Lung microvascular endothelial cell (primary cell): ENCODE results near the gene BEX3. TPM values are rescaled to one million over a fixed set of nuclear protein-coding genes. Genes with fewer than 3 reads are reported as not detected.
A peak's percentile ranks its signal among the peaks of the same experiment; 100 is the strongest.
"Not testable (repeated sequence)": the region's sequence is repeated elsewhere in the genome, so short reads cannot be mapped to it uniquely, and the experiment has no call there.

Experiments
- DNase-seq, 2 donors: peaks; one replicate each; pipeline versions ENCODE4 v3.0.0 to v3.0.0-alpha.2; 2010; ENCODE audit warnings: low read depth in 2 of 2
- total RNA-seq: library from RNA; depleted of rRNA; stranded (reverse); fragments of >200 nt; gene quantifications from 2 replicates; pipeline ENCODE4 v1.2.1, GENCODE V29; 2014

The BEX3 gene
- 200 and 209 TPM in 2 replicates for total RNA-seq

- DNase-seq: peak; percentile 56 to 73
Measured at GRCh38 chrX:103376118-103376978, at the start of gene BEX3. Gene BEX3, plus strand, starts transcription at chrX:103376538. Its CDS starts 984 bp downstream, at chrX:103377522.

- no peak for DNase-seq
Measured at GRCh38 chrX:103329991-103330390, 46.3 kb upstream of the BEX3 start, which contains the start of gene TCEAL7. Gene TCEAL7, plus strand, starts transcription at chrX:103330239. Its CDS starts 1,165 bp downstream, at chrX:103331404.

- no peak for DNase-seq
Measured at GRCh38 chrX:103330681-103331288, 45.6 kb upstream of the BEX3 start.

GRCh38 chrX:103338663-103339062 lies 37.7 kb upstream of the BEX3 start:
- DNase-seq: no peak

GRCh38 chrX:103343105-103343504 lies 33.2 kb upstream of the BEX3 start:
- peak; percentile 54 to 61 for DNase-seq

GRCh38 chrX:103344606-103345005 lies 31.7 kb upstream of the BEX3 start:
- DNase-seq: peak in 1 of 2 donors; percentile 71

GRCh38 chrX:103347682-103348397 lies 28.5 kb upstream of the BEX3 start:
- no peak for DNase-seq

- DNase-seq: peak; percentile 84 to 87
Measured at GRCh38 chrX:103356130-103356798, 20.1 kb upstream of the BEX3 start, which contains the start of gene TCEAL9. Gene TCEAL9, plus strand, starts transcription at chrX:103356506. Its CDS starts 1,179 bp downstream, at chrX:103357685.

GRCh38 chrX:103356858-103357257 lies 19.5 kb upstream of the BEX3 start:
- peak; percentile 26 to 47 for DNase-seq

GRCh38 chrX:103357871-103358270 lies 18.5 kb upstream of the BEX3 start:
- DNase-seq: no peak

GRCh38 chrX:103359605-103360004 lies 16.7 kb upstream of the BEX3 start:
- not testable (repeated sequence) for DNase-seq

GRCh38 chrX:103360092-103360491 lies 16.2 kb upstream of the BEX3 start:
- DNase-seq: peak; percentile 44 to 58

- DNase-seq: no peak
Measured at GRCh38 chrX:103360916-103361315, 15.4 kb upstream of the BEX3 start.

GRCh38 chrX:103361798-103362197 lies 14.5 kb upstream of the BEX3 start:
- DNase-seq: no peak

- peak; percentile 49 to 52 for DNase-seq
Measured at GRCh38 chrX:103362474-103362873, 13.9 kb upstream of the BEX3 start.

GRCh38 chrX:103363046-103363445 lies 13.3 kb upstream of the BEX3 start:
- DNase-seq: no peak

- DNase-seq: no peak
Measured at GRCh38 chrX:103367502-103367901, 8.8 kb upstream of the BEX3 start.

GRCh38 chrX:103369479-103369878 lies 6.9 kb upstream of the BEX3 start:
- DNase-seq: no peak

- DNase-seq: no peak
Measured at GRCh38 chrX:103372886-103373285, 3.5 kb upstream of the BEX3 start.

GRCh38 chrX:103373581-103373980 lies 2.8 kb upstream of the BEX3 start:
- no peak for DNase-seq

GRCh38 chrX:103376979-103377324 lies 614 bp downstream of the BEX3 start:
- peak; percentile 9 to 42 for DNase-seq
